Activated T-cell treated with anti-CD3 and anti-CD28 coated beads, Interleukin-2, amount 50 U/mL, for 24 hours (primary cell): ENCODE measurements around the gene SDCCAG8.
A peak's percentile ranks its signal among the peaks of the same experiment; 100 is the strongest.

Source experiments
- DNase-seq: peaks from one replicate; pipeline ENCODE4 v3.0.0-alpha.2; 2020
- H3K27ac Mint-ChIP-seq: 2 replicates; pipeline ENCODE4 v1.8.0; 2020; ENCODE audit warnings: mild to moderate bottlenecking, mixed read lengths
- H3K27me3 Mint-ChIP-seq: 2 replicates; pipeline ENCODE4 v1.8.0; 2020; ENCODE audit warnings: mixed read lengths
- H3K36me3 Mint-ChIP-seq: 2 replicates; pipeline ENCODE4 v1.8.0; 2020; ENCODE audit warnings: low read depth, mixed read lengths
- H3K4me1 Mint-ChIP-seq: 2 replicates; pipeline ENCODE4 v1.8.0; 2020; ENCODE audit warnings: low read depth, mixed read lengths
- H3K4me3 Mint-ChIP-seq: 2 replicates; pipeline ENCODE4 v1.8.0; 2020; ENCODE audit warnings: mild to moderate bottlenecking, moderate library complexity, mixed read lengths
- H3K9me3 Mint-ChIP-seq: 2 replicates; pipeline ENCODE4 v1.8.0; 2020; ENCODE audit warnings: mixed read lengths

Gene SDCCAG8

GRCh38 chr1:243264717-243265116 lies 8.9 kb downstream of the SDCCAG8 start:
- H3K36me3 Mint-ChIP-seq: peaks cover 18% of the 10 kb centered on the region
- H3K27me3 Mint-ChIP-seq: no peaks in the 10 kb centered on the region
- no peak overlapping the region for H3K27ac Mint-ChIP-seq
- H3K4me1 Mint-ChIP-seq: peaks cover 44% of the 10 kb centered on the region
- H3K4me3 Mint-ChIP-seq: no peak overlapping the region
- no peaks in the 10 kb centered on the region for H3K9me3 Mint-ChIP-seq
- DNase-seq: no peak

GRCh38 chr1:243266231-243266630 lies 10.4 kb downstream of the SDCCAG8 start:
- peaks cover 33% of the 10 kb centered on the region for H3K4me1 Mint-ChIP-seq
- H3K36me3 Mint-ChIP-seq: peaks cover 22% of the 10 kb centered on the region
- no peak overlapping the region for H3K4me3 Mint-ChIP-seq
- no peaks in the 10 kb centered on the region for H3K9me3 Mint-ChIP-seq
- no peaks in the 10 kb centered on the region for H3K27me3 Mint-ChIP-seq
- H3K27ac Mint-ChIP-seq: no peak overlapping the region
- DNase-seq: no peak

- Mint-ChIP-seq H3K9me3 (no peaks in the 10 kb centered on the region), H3K36me3 (peaks cover 28% of the 10 kb centered on the region)
- no peak for DNase-seq
Observed at GRCh38 chr1:243267471-243267880, 11.6 kb downstream of the SDCCAG8 start.

GRCh38 chr1:243267914-243268653 lies 12.2 kb downstream of the SDCCAG8 start:
- H3K36me3 Mint-ChIP-seq: peaks cover 31% of the 10 kb centered on the region
- no peaks in the 10 kb centered on the region for H3K9me3 Mint-ChIP-seq
- H3K27ac Mint-ChIP-seq: no peak overlapping the region
- no peak overlapping the region for H3K4me3 Mint-ChIP-seq
- peaks cover 30% of the 10 kb centered on the region for H3K4me1 Mint-ChIP-seq
- DNase-seq: no peak
- no peaks in the 10 kb centered on the region for H3K27me3 Mint-ChIP-seq

More at GRCh38 chr1:243267471-243267880, 11.6 kb downstream of the SDCCAG8 start:
- Mint-ChIP-seq H3K4me1 (peaks cover 33% of the 10 kb centered on the region), H3K27me3 (no peaks in the 10 kb centered on the region), H3K4me3 (no peak overlapping the region), H3K27ac (no peak overlapping the region)

- no peaks in the 10 kb centered on the region for H3K9me3 Mint-ChIP-seq
- no peak overlapping the region for H3K4me3 Mint-ChIP-seq
- no peak for DNase-seq
- no peak overlapping the region for H3K27ac Mint-ChIP-seq
- H3K27me3 Mint-ChIP-seq: no peaks in the 10 kb centered on the region
- H3K4me1 Mint-ChIP-seq: peaks cover 29% of the 10 kb centered on the region
- peaks cover 39% of the 10 kb centered on the region for H3K36me3 Mint-ChIP-seq
Observed at GRCh38 chr1:243268751-243269460, 13.1 kb downstream of the SDCCAG8 start.

GRCh38 chr1:243269461-243269801 lies 13.6 kb downstream of the SDCCAG8 start:
- no peak for DNase-seq
- no peak overlapping the region for H3K27ac Mint-ChIP-seq
- no peak overlapping the region for H3K4me3 Mint-ChIP-seq
- H3K36me3 Mint-ChIP-seq: peaks cover 42% of the 10 kb centered on the region
- H3K4me1 Mint-ChIP-seq: peaks cover 31% of the 10 kb centered on the region
- no peaks in the 10 kb centered on the region for H3K9me3 Mint-ChIP-seq
- no peaks in the 10 kb centered on the region for H3K27me3 Mint-ChIP-seq

GRCh38 chr1:243270097-243270864 lies 14.4 kb downstream of the SDCCAG8 start:
- Mint-ChIP-seq H3K36me3 (peaks cover 47% of the 10 kb centered on the region), H3K9me3 (no peaks in the 10 kb centered on the region), H3K27me3 (no peaks in the 10 kb centered on the region), H3K27ac (no peak overlapping the region), H3K4me1 (peaks cover 27% of the 10 kb centered on the region), H3K4me3 (no peak overlapping the region)
- no peak for DNase-seq

GRCh38 chr1:243271996-243272395 lies 16.2 kb downstream of the SDCCAG8 start:
- no peak overlapping the region for H3K4me3 Mint-ChIP-seq
- no peak for DNase-seq
- H3K36me3 Mint-ChIP-seq: peaks cover 62% of the 10 kb centered on the region
- no peak overlapping the region for H3K27ac Mint-ChIP-seq
- no peaks in the 10 kb centered on the region for H3K9me3 Mint-ChIP-seq
- H3K27me3 Mint-ChIP-seq: no peaks in the 10 kb centered on the region
- H3K4me1 Mint-ChIP-seq: peaks cover 27% of the 10 kb centered on the region

GRCh38 chr1:243272401-243272800 lies 16.6 kb downstream of the SDCCAG8 start:
- peaks cover 27% of the 10 kb centered on the region for H3K4me1 Mint-ChIP-seq
- no peaks in the 10 kb centered on the region for H3K9me3 Mint-ChIP-seq
- no peak overlapping the region for H3K27ac Mint-ChIP-seq
- DNase-seq: no peak
- no peak overlapping the region for H3K4me3 Mint-ChIP-seq
- no peaks in the 10 kb centered on the region for H3K27me3 Mint-ChIP-seq
- peaks cover 67% of the 10 kb centered on the region for H3K36me3 Mint-ChIP-seq

GRCh38 chr1:243273506-243273905 lies 17.7 kb downstream of the SDCCAG8 start:
- DNase-seq: no peak
- Mint-ChIP-seq H3K36me3 (peaks cover 70% of the 10 kb centered on the region), H3K4me3 (no peak overlapping the region), H3K27me3 (no peaks in the 10 kb centered on the region), H3K27ac (no peak overlapping the region), H3K9me3 (no peaks in the 10 kb centered on the region), H3K4me1 (peaks cover 18% of the 10 kb centered on the region)

GRCh38 chr1:243273945-243274344 lies 18.1 kb downstream of the SDCCAG8 start:
- Mint-ChIP-seq H3K36me3 (peaks cover 70% of the 10 kb centered on the region), H3K27ac (peak overlapping the region; percentile 67), H3K27me3 (no peaks in the 10 kb centered on the region), H3K4me3 (no peak overlapping the region), H3K4me1 (peaks cover 16% of the 10 kb centered on the region), H3K9me3 (no peaks in the 10 kb centered on the region)
- DNase-seq: no peak

- Mint-ChIP-seq H3K27me3 (no peaks in the 10 kb centered on the region), H3K36me3 (peaks cover 68% of the 10 kb centered on the region), H3K9me3 (no peaks in the 10 kb centered on the region), H3K27ac (no peak overlapping the region), H3K4me3 (no peak overlapping the region), H3K4me1 (peaks cover 14% of the 10 kb centered on the region)
- no peak for DNase-seq
Observed at GRCh38 chr1:243275316-243275715, 19.5 kb downstream of the SDCCAG8 start.

GRCh38 chr1:243280571-243281129 lies 24.8 kb downstream of the SDCCAG8 start:
- no peak for DNase-seq
- Mint-ChIP-seq H3K4me1 (peaks cover 20% of the 10 kb centered on the region), H3K27ac (peak overlapping the region; percentile 13), H3K27me3 (no peaks in the 10 kb centered on the region), H3K9me3 (peaks cover 2% of the 10 kb centered on the region), H3K36me3 (peaks cover 63% of the 10 kb centered on the region), H3K4me3 (no peak overlapping the region)

- no peak overlapping the region for H3K4me3 Mint-ChIP-seq
- peaks cover 29% of the 10 kb centered on the region for H3K4me1 Mint-ChIP-seq
- H3K9me3 Mint-ChIP-seq: peaks cover 2% of the 10 kb centered on the region
- H3K27me3 Mint-ChIP-seq: no peaks in the 10 kb centered on the region
- H3K27ac Mint-ChIP-seq: no peak overlapping the region
- H3K36me3 Mint-ChIP-seq: peaks cover 65% of the 10 kb centered on the region
- DNase-seq: no peak
Observed at GRCh38 chr1:243281672-243282071, 25.8 kb downstream of the SDCCAG8 start.
